Esophagus muscularis mucosa (tissue), 4 donors: ENCODE data around the gene THRB. TPM values are rescaled to one million over a fixed set of nuclear protein-coding genes. Genes with fewer than 3 reads are reported as not detected.

Experiments
- DNase-seq: peaks from one replicate; pipeline ENCODE4 v3.0.0-alpha.2; 2017; ENCODE audit errors: extremely low spot score
- H3K27ac ChIP-seq, 4 donors: fragments of 200-600 bp; sonication (generic); replicated peaks in 1 of 4; 1 replicate in 3 of 4; 2 replicates in 1 of 4; pipeline ENCODE4 v1.5.1; 2016 to 2019; ENCODE audit warnings: mild to moderate bottlenecking in 1 of 4
- H3K27me3 ChIP-seq, 4 donors: fragments of 200-600 bp; sonication (generic); one replicate each; pipeline versions ENCODE4 v1.5.1 to v1.6.0; 2016 to 2019
- H3K36me3 ChIP-seq, 4 donors: fragments of 200-600 bp; sonication (generic); one replicate each; pipeline ENCODE4 v1.5.1; 2016 to 2019
- H3K4me1 ChIP-seq, 4 donors: fragments of 200-600 bp; sonication (generic); one replicate each; pipeline ENCODE4 v1.5.1; 2016 to 2019
- H3K4me3 ChIP-seq, 4 donors: fragments of 200-600 bp; sonication (generic); 1 replicate in 2 of 4; 2 replicates in 2 of 4; pipeline ENCODE4 v1.5.1; 2016 to 2019; ENCODE audit warnings: mild to moderate bottlenecking in 4 of 4, moderate library complexity in 1 of 4
- H3K9me3 ChIP-seq, 4 donors: fragments of 200-600 bp; sonication (generic); 1 replicate in 3 of 4; 2 replicates in 1 of 4; pipeline ENCODE4 v1.5.1; 2016 to 2019
- CTCF ChIP-seq, 3 experiments: fragments of 200-600 bp in 2 of 3; fragments of 450-650 bp in 1 of 3; sonication (generic) in 2 of 3; IDR thresholded peaks; one replicate each; pipeline ENCODE4 v1.5.1; 2017 to 2019; ENCODE audit warnings: antibody characterized with exemption in 3 of 3, mild to moderate bottlenecking in 2 of 3, moderate library complexity in 1 of 3
- EP300 ChIP-seq: sonication (generic); formaldehyde crosslinking; IDR thresholded peaks from one replicate; pipeline ENCODE4 v1.6.1; 2017; ENCODE audit warnings: antibody characterized with exemption
- POLR2A ChIP-seq: fragments of 450-650 bp; IDR thresholded peaks from one replicate; pipeline ENCODE4 v1.6.1; 2017; ENCODE audit warnings: antibody characterized with exemption, moderate library complexity, mild to moderate bottlenecking, low read depth
- POLR2AphosphoS5 ChIP-seq, 2 donors: sonication (generic); formaldehyde crosslinking; IDR thresholded peaks; one replicate each; pipeline ENCODE4 v1.6.1; 2017; ENCODE audit warnings: antibody characterized with exemption in 2 of 2
- WGBS: methylation state at CpG from one replicate; pipeline ENCODE4 v1.1.5; 2018; 5-methylcytosine and 5-hydroxymethylcytosine counted together
- intact Hi-C: fragments of 100-400 bp; cut with DNase I; formaldehyde crosslinking; loops from one replicate; pipeline ENCODE4 v1.15.1; 2023
- total RNA-seq, 4 donors: library from RNA; depleted of rRNA; stranded (reverse); fragments of >200 nt; gene quantifications; one replicate each; pipeline versions ENCODE4 v1.1.0 to v1.2.1, GENCODE V29; 2016

Gene THRB
- total RNA-seq, 4 donors from 2014 or later, result 31.5 to 68.6 (median 39.3) TPM

GRCh38 chr3:24296441-24297205 lies 198.0 kb downstream of the THRB start:
- no peak overlapping the region for H3K4me3 ChIP-seq
- DNase-seq, result no peak
- H3K36me3 ChIP-seq, result no peaks in the 10 kb centered on the region
- intact Hi-C loops, result no loop called here
- no peaks in the 10 kb centered on the region for H3K27me3 ChIP-seq
- peaks cover 0 to 7% (median 0%) of the 10 kb centered on the region in 4 donors for H3K9me3 ChIP-seq
- H3K27ac ChIP-seq, result peak overlapping the region; percentile 23 to 66 (median 48)
- H3K4me1 ChIP-seq, result peaks cover 7 to 30% (median 26%) of the 10 kb centered on the region in 4 donors
- WGBS, result 67% methylated on average over 5 of the region's 5 CpGs
- TF ChIP-seq CTCF (IDR thresholded peaks at IDR 0.05), result no peak
- peak; percentile 40 to 43 for TF ChIP-seq POLR2AphosphoS5 (IDR thresholded peaks at IDR 0.05)
- no peak for TF ChIP-seq EP300

GRCh38 chr3:24294150-24294549 lies 200.5 kb downstream of the THRB start:
- H3K4me3 ChIP-seq, result no peak overlapping the region
- H3K4me1 ChIP-seq, result peaks cover 3 to 39% (median 35%) of the 10 kb centered on the region in 4 donors
- no peak overlapping the region for H3K27ac ChIP-seq
- H3K36me3 ChIP-seq, result no peaks in the 10 kb centered on the region
- WGBS, result 84% methylated on average over 2 of the region's 2 CpGs
- no peaks in the 10 kb centered on the region for H3K27me3 ChIP-seq
- no peak for DNase-seq
- intact Hi-C loops, result no loop called here
- TF ChIP-seq CTCF (IDR thresholded peaks at IDR 0.05) (no peak), POLR2AphosphoS5 (IDR thresholded peaks at IDR 0.05) (no peak), POLR2A (no peak)
- peaks cover 0 to 7% (median 0%) of the 10 kb centered on the region in 4 donors for H3K9me3 ChIP-seq

GRCh38 chr3:24291646-24292045 lies 203.0 kb downstream of the THRB start:
- H3K36me3 ChIP-seq, result no peaks in the 10 kb centered on the region
- TF ChIP-seq POLR2AphosphoS5 (IDR thresholded peaks at IDR 0.05), result no peak
- no peak for TF ChIP-seq EP300
- TF ChIP-seq POLR2A, result no peak
- no peak for TF ChIP-seq CTCF (IDR thresholded peaks at IDR 0.05)
- H3K4me3 ChIP-seq, result no peak overlapping the region
- no peak overlapping the region for H3K27ac ChIP-seq
- peaks cover 21 to 53% (median 47%) of the 10 kb centered on the region in 4 donors for H3K4me1 ChIP-seq
- intact Hi-C loops, result no loop called here
- peaks cover 0 to 7% (median 0%) of the 10 kb centered on the region in 4 donors for H3K9me3 ChIP-seq
- no peaks in the 10 kb centered on the region for H3K27me3 ChIP-seq
- no peak for DNase-seq

GRCh38 chr3:24290596-24290995 lies 204.1 kb downstream of the THRB start:
- Histone ChIP-seq H3K27me3 (no peaks in the 10 kb centered on the region), H3K4me3 (no peak overlapping the region), H3K27ac (peak overlapping the region in 2 of 4 donors; percentile 20 to 75), H3K4me1 (peaks cover 21 to 47% (median 41%) of the 10 kb centered on the region in 4 donors), H3K36me3 (no peaks in the 10 kb centered on the region), H3K9me3 (peaks cover 0 to 7% (median 0%) of the 10 kb centered on the region in 4 donors)
- TF ChIP-seq POLR2AphosphoS5 (IDR thresholded peaks at IDR 0.05), result no peak
- no peak for TF ChIP-seq CTCF (IDR thresholded peaks at IDR 0.05)
- no peak for TF ChIP-seq EP300
- TF ChIP-seq POLR2A, result no peak
- no peak for DNase-seq
- intact Hi-C loops, result no loop called here
- WGBS, result 76% methylated on average over 3 of the region's 3 CpGs
